Measurements from ENCODE around the gene SYNPO. TPM values are rescaled to one million over a fixed set of nuclear protein-coding genes. Genes with fewer than 3 reads are reported as not detected.

SYNPO gene
- polyA plus RNA-seq, 1 donor (not counting 4 experiments of a cell fraction or from before 2014, with no cell fraction given) = 6.0 TPM

GRCh38 chr5:150655221-150655620 lies 14.8 kb downstream of the SYNPO start:
- H3K79me2 ChIP-seq (ENCODE audit: control insufficient read depth, insufficient read depth, low read length) = no peaks in the 10 kb centered on the region
- no peak overlapping the region for H3K4me3 ChIP-seq (ENCODE audit: control insufficient read depth in 2 of 3, extremely low read depth in 1 of 3, insufficient read depth in 2 of 3, low read depth in 1 of 3, low read length in 3 of 3)
- no peaks in the 10 kb centered on the region for H3K27me3 ChIP-seq (ENCODE audit: control insufficient read depth, extremely low read depth, insufficient read depth, low read length)
- H4K20me1 ChIP-seq (ENCODE audit: control insufficient read depth, extremely low read depth, insufficient read depth, low read length) = no peaks in the 10 kb centered on the region
- H3K36me3 ChIP-seq (ENCODE audit: control insufficient read depth in 2 of 2, extremely low read depth in 1 of 2, insufficient read depth in 2 of 2, low read length in 2 of 2) = peaks cover 0 to 4% of the 10 kb centered on the region in 2 experiments
- DNase-seq (ENCODE audit: low read depth, low spot score) (no peak), FAIRE-seq (no peak)
- TF ChIP-seq EZH2 (IDR thresholded peaks at IDR 0.05; ENCODE audit: low read length) = no peak
- no peak for TF ChIP-seq CTCF (optimal IDR thresholded peaks at IDR 0.05 in 1 of 3, IDR thresholded peaks at IDR 0.05 in 1 of 3, conservative IDR thresholded peaks at IDR 0.05 in 1 of 3; ENCODE audit: extremely low read depth in 1 of 3, insufficient read depth in 2 of 3, low read length in 3 of 3)
- H3K4me2 ChIP-seq (ENCODE audit: control insufficient read depth, extremely low read depth, insufficient read depth, low read depth, low read length) = no peak overlapping the region
- H3K9me1 ChIP-seq (ENCODE audit: control insufficient read depth, extremely low read depth, insufficient read depth, low read length) = no peaks in the 10 kb centered on the region
- H3K9ac ChIP-seq (ENCODE audit: control insufficient read depth, extremely low read depth, insufficient read depth, low read length) = no peak overlapping the region
- H3K9me3 ChIP-seq (ENCODE audit: control insufficient read depth, low read depth, low read length) = no peaks in the 10 kb centered on the region
- no peak overlapping the region for H2AFZ ChIP-seq (ENCODE audit: control insufficient read depth, low read length)
- dilution Hi-C loops (cut with MboI; ENCODE audit: extremely low pct_ligation_motif_present, low sequenced_read_pairs) = no loop called here
- H3K4me1 ChIP-seq (ENCODE audit: control insufficient read depth, extremely low read depth, insufficient read depth, low read length) = no peaks in the 10 kb centered on the region
- no peak overlapping the region for H3K27ac ChIP-seq (ENCODE audit: control insufficient read depth, insufficient read depth, low read length)

- Histone ChIP-seq H4K20me1 (ENCODE audit: control insufficient read depth, extremely low read depth, insufficient read depth, low read length) (no peaks in the 10 kb centered on the region), H3K4me1 (ENCODE audit: control insufficient read depth, extremely low read depth, insufficient read depth, low read length) (no peaks in the 10 kb centered on the region), H3K9me1 (ENCODE audit: control insufficient read depth, extremely low read depth, insufficient read depth, low read length) (no peaks in the 10 kb centered on the region), H3K27ac (ENCODE audit: control insufficient read depth, insufficient read depth, low read length) (no peak overlapping the region), H2AFZ (ENCODE audit: control insufficient read depth, low read length) (peak overlapping the region; percentile 77), H3K36me3 (ENCODE audit: control insufficient read depth in 2 of 2, extremely low read depth in 1 of 2, insufficient read depth in 2 of 2, low read length in 2 of 2) (no peaks in the 10 kb centered on the region), H3K4me3 (ENCODE audit: control insufficient read depth in 2 of 3, extremely low read depth in 1 of 3, insufficient read depth in 2 of 3, low read depth in 1 of 3, low read length in 3 of 3) (peak overlapping the region; percentile 39 to 62 (median 58)), H3K9ac (ENCODE audit: control insufficient read depth, extremely low read depth, insufficient read depth, low read length) (peak overlapping the region; percentile 57), H3K79me2 (ENCODE audit: control insufficient read depth, insufficient read depth, low read length) (no peaks in the 10 kb centered on the region), H3K4me2 (ENCODE audit: control insufficient read depth, extremely low read depth, insufficient read depth, low read depth, low read length) (peak overlapping the region; percentile 76), H3K9me3 (ENCODE audit: control insufficient read depth, low read depth, low read length) (no peaks in the 10 kb centered on the region), H3K27me3 (ENCODE audit: control insufficient read depth, extremely low read depth, insufficient read depth, low read length) (no peaks in the 10 kb centered on the region)
- FAIRE-seq = no peak
- TF ChIP-seq EZH2 (IDR thresholded peaks at IDR 0.05; ENCODE audit: low read length) = no peak
- TF ChIP-seq CTCF (optimal IDR thresholded peaks at IDR 0.05 in 1 of 3, IDR thresholded peaks at IDR 0.05 in 1 of 3, conservative IDR thresholded peaks at IDR 0.05 in 1 of 3; ENCODE audit: extremely low read depth in 1 of 3, insufficient read depth in 2 of 3, low read length in 3 of 3) = peak in 2 of 3 experiments; percentile 71 to 76
- DNase-seq (ENCODE audit: low read depth, low spot score) = no peak
- dilution Hi-C loops (cut with MboI; ENCODE audit: extremely low pct_ligation_motif_present, low sequenced_read_pairs) = no loop called here
These were observed 16.0 kb downstream of the SYNPO start for GRCh38 chr5:150656191-150657132.
